ENCODE results near the gene GRID1. TPM values are rescaled to one million over a fixed set of nuclear protein-coding genes. Genes with fewer than 3 reads are reported as not detected.

GRID1 gene
- total RNA-seq, 1 donor from 2014 or later, result 0.60 TPM

DNA sequence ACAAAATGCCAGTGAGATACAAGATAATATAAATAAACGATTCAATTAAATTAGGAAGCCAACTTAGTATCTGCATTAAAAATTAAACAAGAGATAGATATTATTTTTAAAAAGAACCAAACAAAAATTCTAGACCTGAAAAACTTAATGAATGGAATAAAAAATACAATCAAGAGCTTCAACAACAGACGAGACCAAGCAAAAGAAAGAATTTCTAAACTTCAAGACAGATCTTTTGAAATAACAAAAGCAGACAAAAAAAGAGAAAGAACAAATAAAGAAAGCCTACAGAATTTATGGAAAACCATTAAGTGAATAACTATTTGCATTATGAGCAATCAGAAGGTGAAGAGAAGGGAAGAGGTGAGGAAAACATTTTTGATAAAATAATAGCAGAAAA lies 555.2 kb downstream of the GRID1 start:
- TF ChIP-seq, protein P1, sequence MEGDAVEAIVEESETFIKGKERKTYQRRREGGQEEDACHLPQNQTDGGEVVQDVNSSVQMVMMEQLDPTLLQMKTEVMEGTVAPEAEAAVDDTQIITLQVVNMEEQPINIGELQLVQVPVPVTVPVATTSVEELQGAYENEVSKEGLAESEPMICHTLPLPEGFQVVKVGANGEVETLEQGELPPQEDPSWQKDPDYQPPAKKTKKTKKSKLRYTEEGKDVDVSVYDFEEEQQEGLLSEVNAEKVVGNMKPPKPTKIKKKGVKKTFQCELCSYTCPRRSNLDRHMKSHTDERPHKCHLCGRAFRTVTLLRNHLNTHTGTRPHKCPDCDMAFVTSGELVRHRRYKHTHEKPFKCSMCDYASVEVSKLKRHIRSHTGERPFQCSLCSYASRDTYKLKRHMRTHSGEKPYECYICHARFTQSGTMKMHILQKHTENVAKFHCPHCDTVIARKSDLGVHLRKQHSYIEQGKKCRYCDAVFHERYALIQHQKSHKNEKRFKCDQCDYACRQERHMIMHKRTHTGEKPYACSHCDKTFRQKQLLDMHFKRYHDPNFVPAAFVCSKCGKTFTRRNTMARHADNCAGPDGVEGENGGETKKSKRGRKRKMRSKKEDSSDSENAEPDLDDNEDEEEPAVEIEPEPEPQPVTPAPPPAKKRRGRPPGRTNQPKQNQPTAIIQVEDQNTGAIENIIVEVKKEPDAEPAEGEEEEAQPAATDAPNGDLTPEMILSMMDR (IDR thresholded peaks at IDR 0.05), result no peak
- no peak for DNase-seq (ENCODE audit: low spot score)
- no peaks in the 10 kb centered on the region for H3K27me3 Mint-ChIP-seq (ENCODE audit: low read depth)
- no peak overlapping the region for H3K27ac Mint-ChIP-seq (ENCODE audit: unreplicated experiment)
- H3K4me3 Mint-ChIP-seq (ENCODE audit: unreplicated experiment), result no peak overlapping the region
- peaks cover 31% of the 10 kb centered on the region for H3K9me3 Mint-ChIP-seq (ENCODE audit: low read depth)
- H3K36me3 Mint-ChIP-seq (ENCODE audit: low read depth), result no peaks in the 10 kb centered on the region
- no peaks in the 10 kb centered on the region for H3K4me1 Mint-ChIP-seq (ENCODE audit: low read depth)

DNA sequence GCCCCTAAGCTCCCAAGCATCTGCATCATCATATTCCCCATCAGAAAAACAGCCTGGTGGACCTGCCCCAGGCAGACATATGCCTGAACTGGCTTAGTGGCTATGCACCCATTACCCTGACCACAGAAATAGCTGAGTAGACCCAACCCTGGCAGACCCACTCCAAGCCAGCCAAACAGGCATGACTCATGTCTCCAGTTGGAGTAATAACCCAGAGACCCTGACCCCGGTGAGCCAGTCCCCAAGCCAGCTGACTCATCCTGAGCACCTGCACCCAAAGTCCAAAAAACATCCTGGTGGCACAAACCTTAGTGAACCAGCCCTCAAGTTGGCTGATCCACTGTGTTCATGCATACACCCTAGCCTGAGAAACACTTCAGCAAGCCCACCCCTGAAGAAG lies 555.9 kb downstream of the GRID1 start:
- TF ChIP-seq, protein P1 (IDR thresholded peaks at IDR 0.05), result no peak
- DNase-seq (ENCODE audit: low spot score), result no peak
- H3K36me3 Mint-ChIP-seq (ENCODE audit: low read depth), result no peaks in the 10 kb centered on the region
- no peaks in the 10 kb centered on the region for H3K4me1 Mint-ChIP-seq (ENCODE audit: low read depth)
- no peak overlapping the region for H3K4me3 Mint-ChIP-seq (ENCODE audit: unreplicated experiment)
- no peaks in the 10 kb centered on the region for H3K27me3 Mint-ChIP-seq (ENCODE audit: low read depth)
- H3K27ac Mint-ChIP-seq (ENCODE audit: unreplicated experiment), result no peak overlapping the region
- peaks cover 31% of the 10 kb centered on the region for H3K9me3 Mint-ChIP-seq (ENCODE audit: low read depth)

DNA sequence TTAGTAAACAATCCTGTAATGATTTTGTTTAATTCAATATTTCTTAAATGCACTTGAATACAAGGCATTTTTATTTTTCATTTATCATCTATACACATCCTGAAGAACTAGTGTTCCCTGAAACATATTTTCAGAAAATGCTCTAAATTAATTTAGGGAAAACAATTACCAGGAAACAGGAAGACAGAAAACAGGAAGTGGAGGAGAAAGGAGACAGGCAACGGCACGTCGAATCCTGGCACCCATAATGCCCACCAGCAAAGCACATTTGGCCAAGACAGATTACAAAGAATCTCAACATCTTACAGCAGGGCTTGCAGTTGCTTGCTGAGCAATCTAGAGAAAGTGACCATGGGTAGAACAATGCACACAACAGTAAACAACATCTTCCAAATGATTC lies 571.1 kb downstream of the GRID1 start:
- TF ChIP-seq, protein P1 (IDR thresholded peaks at IDR 0.05), result no peak
- Mint-ChIP-seq H3K36me3 (ENCODE audit: low read depth) (no peaks in the 10 kb centered on the region), H3K27me3 (ENCODE audit: low read depth) (no peaks in the 10 kb centered on the region), H3K9me3 (ENCODE audit: low read depth) (no peaks in the 10 kb centered on the region), H3K4me1 (ENCODE audit: low read depth) (no peaks in the 10 kb centered on the region), H3K4me3 (ENCODE audit: unreplicated experiment) (no peak overlapping the region), H3K27ac (ENCODE audit: unreplicated experiment) (no peak overlapping the region)
- DNase-seq (ENCODE audit: low spot score), result no peak

DNA sequence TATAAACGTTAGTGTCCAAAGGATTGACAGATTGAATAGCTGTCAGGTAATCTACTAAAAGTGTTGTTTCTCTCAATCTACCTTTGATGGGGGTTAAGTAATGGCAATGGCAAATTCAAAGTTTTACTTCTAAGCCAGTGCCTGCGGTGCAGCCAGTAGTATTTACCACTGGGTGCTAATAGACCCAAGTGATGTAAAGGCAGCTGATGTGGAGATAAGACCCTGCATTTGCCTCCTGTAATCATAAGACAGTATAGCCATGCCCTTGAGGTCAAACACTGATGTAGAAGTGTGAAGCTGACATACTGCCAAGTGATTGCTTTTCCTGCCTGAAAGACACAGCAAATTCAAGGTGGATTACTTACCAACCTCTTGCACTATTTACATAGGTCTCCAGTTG lies 572.0 kb downstream of the GRID1 start:
- no peak for DNase-seq (ENCODE audit: low spot score)
- H3K27me3 Mint-ChIP-seq (ENCODE audit: low read depth), result no peaks in the 10 kb centered on the region
- H3K9me3 Mint-ChIP-seq (ENCODE audit: low read depth), result no peaks in the 10 kb centered on the region
- no peak overlapping the region for H3K27ac Mint-ChIP-seq (ENCODE audit: unreplicated experiment)
- no peaks in the 10 kb centered on the region for H3K36me3 Mint-ChIP-seq (ENCODE audit: low read depth)
- no peaks in the 10 kb centered on the region for H3K4me1 Mint-ChIP-seq (ENCODE audit: low read depth)
- TF ChIP-seq, protein P1 (IDR thresholded peaks at IDR 0.05), result no peak
- no peak overlapping the region for H3K4me3 Mint-ChIP-seq (ENCODE audit: unreplicated experiment)

DNA sequence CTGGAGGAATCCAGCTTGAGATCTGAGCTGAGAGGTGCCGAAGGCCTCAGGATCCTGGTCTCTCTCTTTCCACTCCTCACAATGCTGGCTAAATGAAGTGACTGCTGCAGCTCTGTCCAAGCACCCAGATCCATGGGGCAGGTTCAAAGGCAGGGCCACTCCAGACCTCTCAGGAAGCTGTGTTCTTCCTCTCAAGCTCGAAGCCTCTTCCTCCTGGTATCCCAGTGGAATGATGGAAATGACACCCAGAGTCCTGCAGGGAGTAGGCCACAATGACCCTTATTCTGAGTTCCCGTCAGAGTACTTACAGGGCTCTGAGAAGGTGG lies 574.1 kb downstream of the GRID1 start:
- no peaks in the 10 kb centered on the region for H3K9me3 Mint-ChIP-seq (ENCODE audit: low read depth)
- H3K27me3 Mint-ChIP-seq (ENCODE audit: low read depth), result no peaks in the 10 kb centered on the region
- peak; percentile 21 for DNase-seq (ENCODE audit: low spot score)
- H3K27ac Mint-ChIP-seq (ENCODE audit: unreplicated experiment), result no peak overlapping the region
- no peaks in the 10 kb centered on the region for H3K4me1 Mint-ChIP-seq (ENCODE audit: low read depth)
- H3K4me3 Mint-ChIP-seq (ENCODE audit: unreplicated experiment), result no peak overlapping the region
- H3K36me3 Mint-ChIP-seq (ENCODE audit: low read depth), result no peaks in the 10 kb centered on the region
- TF ChIP-seq, protein P1 (IDR thresholded peaks at IDR 0.05), result no peak
